ENCODE measurements around the gene TPSB2. TPM values are rescaled to one million over a fixed set of nuclear protein-coding genes. Genes with fewer than 3 reads are reported as not detected.
"Not testable (repeated sequence)": the region's sequence is repeated elsewhere in the genome, so short reads cannot be mapped to it uniquely, and the experiment has no call there.

TPSB2 gene
- total RNA-seq (2021) (9.6 and 16.7 TPM in 2 replicates), Bru-seq, nascent RNA (percentile 33 among the genes with signal in this experiment), BruChase-seq, experiment 1, labeled RNA remaining after a 2-hour chase (percentile 39 among the genes with signal in this experiment), BruChase-seq, experiment 2, labeled RNA remaining after a 6-hour chase (percentile 49 among the genes with signal in this experiment)
- long read RNA-seq, transcript TPSB2-203 (5 exons, 1,352 nt): major isoform, 67 of 82 reads
- long read RNA-seq, partial matches to known transcripts: 4 of 82 reads
- long read RNA-seq, other reads (novel, unspliced or antisense): 9 of 82 reads

- H3K4me3 ChIP-seq (ENCODE audit: low read depth, low read length, poor library complexity, severe bottlenecking); H3K36me3 ChIP-seq (ENCODE audit: insufficient read depth, low read length, poor library complexity, severe bottlenecking); intact Hi-C loops (cut with micrococcal nuclease; ENCODE audit: unreplicated experiment); POLR2A ChIA-PET (ENCODE audit: low non-redundant PET); H3K4me1 ChIP-seq (ENCODE audit: insufficient read depth, low read length, poor library complexity, severe bottlenecking); H3K27ac ChIP-seq (ENCODE audit: low read depth, low read length, poor library complexity, severe bottlenecking); BruUV-seq (replicated peaks); H3K27me3 ChIP-seq (replicated peaks; ENCODE audit: insufficient read depth, low read depth, low read length, poor library complexity); CTCF ChIA-PET; DNase-seq (ENCODE audit: low spot score); H3K9me3 ChIP-seq (ENCODE audit: low read depth, low read length, poor library complexity, severe bottlenecking): not testable (repeated sequence)
These were observed at the start of gene TPSB2 for GRCh38 chr16:1230084-1230470. Gene TPSB2 (minus strand): TSS chr16:1230184. CDS start chr16:1229951, 233 bp downstream.

- TF ChIP-seq CTCF (conservative IDR thresholded peaks at IDR 0.05; ENCODE audit: low read depth, low read length): no peak
- no peak for TF ChIP-seq EZH2 (IDR thresholded peaks at IDR 0.05; ENCODE audit: borderline replicate concordance, low read depth, low read length, poor library complexity, severe bottlenecking)
- CTCF ChIA-PET: no interaction called here
- no TSS peak for BruUV-seq (replicated peaks)
- POLR2A ChIA-PET (ENCODE audit: low non-redundant PET): no interaction called here
- H3K27ac ChIP-seq (ENCODE audit: low read depth, low read length, poor library complexity, severe bottlenecking): no peak overlapping the region
- H3K36me3 ChIP-seq (ENCODE audit: insufficient read depth, low read length, poor library complexity, severe bottlenecking): no peaks in the 10 kb centered on the region
- no peak for DNase-seq (ENCODE audit: low spot score)
- H3K27me3 ChIP-seq (replicated peaks; ENCODE audit: insufficient read depth, low read depth, low read length, poor library complexity): no peaks in the 10 kb centered on the region
- H3K4me1 ChIP-seq (ENCODE audit: insufficient read depth, low read length, poor library complexity, severe bottlenecking): peaks cover 22% of the 10 kb centered on the region
- H3K4me3 ChIP-seq (ENCODE audit: low read depth, low read length, poor library complexity, severe bottlenecking): no peak overlapping the region
- H3K9me3 ChIP-seq (ENCODE audit: low read depth, low read length, poor library complexity, severe bottlenecking): no peaks in the 10 kb centered on the region
- intact Hi-C loops (cut with micrococcal nuclease; ENCODE audit: unreplicated experiment): no loop called here
These were observed 49.3 kb upstream of the TPSB2 start for GRCh38 chr16:1279081-1279944.

GRCh38 chr16:1278477-1278876 lies 48.5 kb upstream of the TPSB2 start:
- intact Hi-C loops (cut with micrococcal nuclease; ENCODE audit: unreplicated experiment): no loop called here
- CTCF ChIA-PET: no interaction called here

More at GRCh38 chr16:1278477-1278876, 48.5 kb upstream of the TPSB2 start:
- no TSS peak for BruUV-seq (replicated peaks)
- DNase-seq (ENCODE audit: low spot score): peak; percentile 30
- Histone ChIP-seq H3K27ac (ENCODE audit: low read depth, low read length, poor library complexity, severe bottlenecking) (no peak overlapping the region), H3K9me3 (ENCODE audit: low read depth, low read length, poor library complexity, severe bottlenecking) (no peaks in the 10 kb centered on the region), H3K27me3 (replicated peaks; ENCODE audit: insufficient read depth, low read depth, low read length, poor library complexity) (no peaks in the 10 kb centered on the region), H3K36me3 (ENCODE audit: insufficient read depth, low read length, poor library complexity, severe bottlenecking) (no peaks in the 10 kb centered on the region), H3K4me1 (ENCODE audit: insufficient read depth, low read length, poor library complexity, severe bottlenecking) (peaks cover 16% of the 10 kb centered on the region), H3K4me3 (ENCODE audit: low read depth, low read length, poor library complexity, severe bottlenecking) (no peak overlapping the region)
- POLR2A ChIA-PET (ENCODE audit: low non-redundant PET): no interaction called here
- TF ChIP-seq EZH2 (IDR thresholded peaks at IDR 0.05; ENCODE audit: borderline replicate concordance, low read depth, low read length, poor library complexity, severe bottlenecking) (no peak), CTCF (conservative IDR thresholded peaks at IDR 0.05; ENCODE audit: low read depth, low read length) (no peak)

Data from A673 (cell line).